DMS53 (cell line): ENCODE results near the gene SMURF2.

ENCODE experiments used
- DNase-seq: peaks from one replicate; lab custom pipeline; 2025; lab: John Stamatoyannopoulos, UW

SMURF2 gene

GRCh38 chr17:64503341-64503740 is 158.8 kb downstream of the SMURF2 start:
- no peak for DNase-seq

- no peak for DNase-seq
Observed at GRCh38 chr17:64502809-64503208, 159.3 kb downstream of the SMURF2 start.

GRCh38 chr17:64502021-64502420 is 160.1 kb downstream of the SMURF2 start:
- DNase-seq = peak; percentile 8

- peak; percentile 32 for DNase-seq
Observed at GRCh38 chr17:64500862-64501765, 161.0 kb downstream of the SMURF2 start.

- DNase-seq = peak; percentile 28
Observed at GRCh38 chr17:64500487-64500859, 161.6 kb downstream of the SMURF2 start.

- DNase-seq = peak; percentile 59
Observed at GRCh38 chr17:64499805-64500486, 162.2 kb downstream of the SMURF2 start.

- DNase-seq = peak; percentile 45
Observed at GRCh38 chr17:64498308-64499203, 163.6 kb downstream of the SMURF2 start.

GRCh38 chr17:64497565-64498035 is 164.5 kb downstream of the SMURF2 start:
- DNase-seq = no peak

- peak; percentile 95 for DNase-seq
Observed at GRCh38 chr17:64496786-64497564, 165.1 kb downstream of the SMURF2 start, which contains the start of gene POLG2. Gene POLG2, minus strand, starts transcription at chr17:64497054. Its CDS starts 86 bp downstream, at chr17:64496968.

- DNase-seq = peak; percentile 30
Observed at GRCh38 chr17:64496348-64496785, 165.7 kb downstream of the SMURF2 start.
